Measurements from ENCODE around the gene APP.

DNA sequence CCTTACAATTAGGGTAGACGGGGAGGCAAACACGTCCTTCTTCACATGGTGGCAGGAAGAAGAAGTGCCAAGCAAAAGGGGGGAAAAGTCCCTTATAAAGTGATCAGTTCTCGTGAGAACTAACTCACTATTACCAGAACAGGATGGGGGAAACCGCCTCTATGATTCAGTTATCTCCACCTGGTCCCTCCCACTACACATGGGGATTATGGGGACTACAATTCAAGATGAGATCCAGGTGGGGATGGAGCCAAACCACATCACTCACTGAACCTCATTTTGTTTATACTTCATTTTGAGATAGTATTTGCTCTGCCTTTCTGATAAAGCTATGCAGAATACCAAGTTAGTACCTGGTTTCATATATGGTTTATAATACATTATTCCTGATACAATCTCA, 26.5 kb downstream of the APP start:
- TF ChIP-seq, protein P1, sequence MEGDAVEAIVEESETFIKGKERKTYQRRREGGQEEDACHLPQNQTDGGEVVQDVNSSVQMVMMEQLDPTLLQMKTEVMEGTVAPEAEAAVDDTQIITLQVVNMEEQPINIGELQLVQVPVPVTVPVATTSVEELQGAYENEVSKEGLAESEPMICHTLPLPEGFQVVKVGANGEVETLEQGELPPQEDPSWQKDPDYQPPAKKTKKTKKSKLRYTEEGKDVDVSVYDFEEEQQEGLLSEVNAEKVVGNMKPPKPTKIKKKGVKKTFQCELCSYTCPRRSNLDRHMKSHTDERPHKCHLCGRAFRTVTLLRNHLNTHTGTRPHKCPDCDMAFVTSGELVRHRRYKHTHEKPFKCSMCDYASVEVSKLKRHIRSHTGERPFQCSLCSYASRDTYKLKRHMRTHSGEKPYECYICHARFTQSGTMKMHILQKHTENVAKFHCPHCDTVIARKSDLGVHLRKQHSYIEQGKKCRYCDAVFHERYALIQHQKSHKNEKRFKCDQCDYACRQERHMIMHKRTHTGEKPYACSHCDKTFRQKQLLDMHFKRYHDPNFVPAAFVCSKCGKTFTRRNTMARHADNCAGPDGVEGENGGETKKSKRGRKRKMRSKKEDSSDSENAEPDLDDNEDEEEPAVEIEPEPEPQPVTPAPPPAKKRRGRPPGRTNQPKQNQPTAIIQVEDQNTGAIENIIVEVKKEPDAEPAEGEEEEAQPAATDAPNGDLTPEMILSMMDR (IDR thresholded peaks at IDR 0.05; ENCODE audit: borderline replicate concordance, extremely low read depth, low read length, poor library complexity, severe bottlenecking): no peak
- no peak for TF ChIP-seq EZH2 (IDR thresholded peaks at IDR 0.05; ENCODE audit: borderline replicate concordance, low read depth, low read length, severe bottlenecking)
